Stomach (tissue), 4 donors: ENCODE measurements around the gene STOX1.

Experiments
- EP300 ChIP-seq: sonication (generic); formaldehyde crosslinking; IDR thresholded peaks from one replicate; pipeline ENCODE4 v1.6.1; 2017; ENCODE audit warnings: antibody characterized with exemption
- POLR2A ChIP-seq, 4 donors: fragments of 450-650 bp; IDR thresholded peaks; one replicate each; pipeline ENCODE4 v1.6.1; 2016; ENCODE audit warnings: antibody characterized with exemption in 4 of 4, control low read depth in 2 of 4, mild to moderate bottlenecking in 1 of 4, moderate library complexity in 1 of 4
- POLR2AphosphoS5 ChIP-seq, 3 donors: sonication (generic); formaldehyde crosslinking; IDR thresholded peaks; one replicate each; pipeline ENCODE4 v1.6.1; 2016; ENCODE audit warnings: antibody characterized with exemption in 3 of 3
- TF ChIP-seq, protein P1 (sequence below), 7 experiments: fragments of 450-650 bp in 4 of 7; fragments of 200-600 bp in 3 of 7; sonication (generic) in 3 of 7; IDR thresholded peaks; one replicate each; pipeline ENCODE4 v1.5.1; 2016 to 2019; ENCODE audit warnings: antibody characterized with exemption in 7 of 7, control low read depth in 2 of 7, mild to moderate bottlenecking in 1 of 7

DNA sequence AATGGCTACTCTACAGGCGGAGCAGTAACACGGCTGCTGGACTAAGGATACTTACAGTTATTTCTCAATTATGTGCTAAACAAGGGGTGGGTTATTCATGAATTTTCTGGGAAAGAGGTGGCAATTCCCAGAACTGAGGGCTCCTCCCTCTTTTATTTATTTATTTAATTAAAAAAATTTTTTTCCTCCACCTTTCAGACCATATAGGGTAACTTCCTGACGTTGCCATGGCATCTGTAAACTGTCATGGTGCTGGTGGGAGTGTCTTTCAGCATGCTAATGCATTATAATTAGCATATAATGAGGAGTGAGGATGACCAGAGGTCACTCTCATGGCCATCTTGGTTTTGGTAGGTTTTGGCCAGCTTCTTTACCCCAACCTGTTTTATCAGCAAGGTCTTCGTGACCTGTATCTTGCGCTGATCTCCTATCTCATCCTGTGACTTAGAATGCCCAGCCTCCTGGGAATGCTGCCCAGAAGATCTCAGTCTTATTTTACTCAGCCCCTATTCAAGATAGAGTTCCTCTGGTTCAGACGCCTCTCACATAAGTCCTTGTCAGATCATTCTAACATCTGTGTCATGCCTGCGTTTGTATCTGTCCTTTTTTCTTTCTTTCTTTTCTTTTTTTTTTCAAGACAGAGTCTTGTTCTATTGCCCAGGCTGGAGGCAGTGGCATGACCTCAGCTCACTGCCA lies 15.9 kb upstream of the STOX1 start:
- TF ChIP-seq POLR2AphosphoS5 (IDR thresholded peaks at IDR 0.05) (no peak), POLR2A (IDR thresholded peaks at IDR 0.05) (no peak), EP300 (no peak)
- TF ChIP-seq, protein P1, sequence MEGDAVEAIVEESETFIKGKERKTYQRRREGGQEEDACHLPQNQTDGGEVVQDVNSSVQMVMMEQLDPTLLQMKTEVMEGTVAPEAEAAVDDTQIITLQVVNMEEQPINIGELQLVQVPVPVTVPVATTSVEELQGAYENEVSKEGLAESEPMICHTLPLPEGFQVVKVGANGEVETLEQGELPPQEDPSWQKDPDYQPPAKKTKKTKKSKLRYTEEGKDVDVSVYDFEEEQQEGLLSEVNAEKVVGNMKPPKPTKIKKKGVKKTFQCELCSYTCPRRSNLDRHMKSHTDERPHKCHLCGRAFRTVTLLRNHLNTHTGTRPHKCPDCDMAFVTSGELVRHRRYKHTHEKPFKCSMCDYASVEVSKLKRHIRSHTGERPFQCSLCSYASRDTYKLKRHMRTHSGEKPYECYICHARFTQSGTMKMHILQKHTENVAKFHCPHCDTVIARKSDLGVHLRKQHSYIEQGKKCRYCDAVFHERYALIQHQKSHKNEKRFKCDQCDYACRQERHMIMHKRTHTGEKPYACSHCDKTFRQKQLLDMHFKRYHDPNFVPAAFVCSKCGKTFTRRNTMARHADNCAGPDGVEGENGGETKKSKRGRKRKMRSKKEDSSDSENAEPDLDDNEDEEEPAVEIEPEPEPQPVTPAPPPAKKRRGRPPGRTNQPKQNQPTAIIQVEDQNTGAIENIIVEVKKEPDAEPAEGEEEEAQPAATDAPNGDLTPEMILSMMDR (IDR thresholded peaks at IDR 0.05) = no peak
